Activated CD8-positive, alpha-beta memory T cell treated with anti-CD3 and anti-CD28 coated beads for 48 hours (primary cell): ENCODE results near the gene CTCF.

Source experiments
- DNase-seq, 3 experiments: peaks; one replicate each; pipeline ENCODE4 v3.0.0-alpha.2; 2020; ENCODE audit warnings: low read depth in 2 of 3, low spot score in 2 of 3

Gene CTCF

GRCh38 chr16:67547423-67548264, 14.7 kb upstream of the CTCF start:
- no peak for DNase-seq

GRCh38 chr16:67548265-67549126, 13.8 kb upstream of the CTCF start:
- DNase-seq: no peak

GRCh38 chr16:67549240-67549639, 13.1 kb upstream of the CTCF start:
- DNase-seq: no peak

- DNase-seq: no peak
Observed at GRCh38 chr16:67549936-67550335, 12.4 kb upstream of the CTCF start.

GRCh38 chr16:67551091-67551490, 11.2 kb upstream of the CTCF start:
- DNase-seq: no peak

GRCh38 chr16:67551972-67552371, 10.4 kb upstream of the CTCF start:
- no peak for DNase-seq

- DNase-seq: no peak
Observed at GRCh38 chr16:67552476-67552875, 9.8 kb upstream of the CTCF start.

- DNase-seq: no peak
Observed at GRCh38 chr16:67555795-67556212, 6.5 kb upstream of the CTCF start.

- DNase-seq: no peak
Observed at GRCh38 chr16:67558859-67559258, 3.5 kb upstream of the CTCF start.

- no peak for DNase-seq
Observed at GRCh38 chr16:67560827-67561342, 1.4 kb upstream of the CTCF start.

GRCh38 chr16:67561501-67561823, 864 bp upstream of the CTCF start:
- no peak for DNase-seq

- DNase-seq: peak; percentile 87 to 97 (median 92)
Observed at GRCh38 chr16:67561824-67562525, 351 bp upstream of the CTCF start.

- DNase-seq: peak in 2 of 3 experiments; percentile 36 to 51
Observed at GRCh38 chr16:67562918-67563707, 787 bp downstream of the CTCF start.

- no peak for DNase-seq
Observed at GRCh38 chr16:67563708-67564468, 1.6 kb downstream of the CTCF start.

- DNase-seq: no peak
Observed at GRCh38 chr16:67565470-67566100, 3.3 kb downstream of the CTCF start.

- DNase-seq: no peak
Observed at GRCh38 chr16:67571464-67571863, 9.1 kb downstream of the CTCF start.

- DNase-seq: no peak
Observed at GRCh38 chr16:67571981-67572431, 9.7 kb downstream of the CTCF start.

- DNase-seq: no peak
Observed at GRCh38 chr16:67579686-67580085, 17.4 kb downstream of the CTCF start.

GRCh38 chr16:67580202-67580601, 17.9 kb downstream of the CTCF start:
- DNase-seq: no peak
